Renal cortex interstitium (tissue), 11 donors: Measurements from ENCODE around the gene TRIM72. TPM values are rescaled to one million over a fixed set of nuclear protein-coding genes. Genes with fewer than 3 reads are reported as not detected.
"Not testable (repeated sequence)": the region's sequence is repeated elsewhere in the genome, so short reads cannot be mapped to it uniquely, and the experiment has no call there.

Experiments
- DNase-seq, 11 donors: peaks; one replicate each; pipeline ENCODE4 v3.0.0-alpha.2; 2013; ENCODE audit warnings: low read depth in 9 of 11, low spot score in 4 of 11; ENCODE audit errors: extremely low read depth in 1 of 11
- polyA plus RNA-seq, 3 donors: library from polyadenylated mRNA; unstranded; fragments of 120-200 nt; gene quantifications; one replicate each; pipeline ENCODE4 v1.2.1, GENCODE V29; 2013; ENCODE audit not compliant: insufficient read length in 3 of 3

TRIM72 gene
- polyA plus RNA-seq, 3 donors = 0.09 to 0.18 (median 0.09) TPM

- DNase-seq = no peak
Observed at GRCh38 chr16:31270795-31271194, 56.9 kb downstream of the TRIM72 start.

GRCh38 chr16:31271621-31272190 lies 57.8 kb downstream of the TRIM72 start:
- DNase-seq = no peak

- DNase-seq = no peak
Observed at GRCh38 chr16:31273187-31273586, 59.3 kb downstream of the TRIM72 start.

GRCh38 chr16:31273676-31274075 lies 59.8 kb downstream of the TRIM72 start:
- no peak for DNase-seq

- DNase-seq = no peak
Observed at GRCh38 chr16:31274831-31275816, 61.2 kb downstream of the TRIM72 start.

- no peak for DNase-seq
Observed at GRCh38 chr16:31276600-31276999, 62.7 kb downstream of the TRIM72 start.

GRCh38 chr16:31277659-31278260 lies 63.8 kb downstream of the TRIM72 start:
- DNase-seq = no peak

- not testable (repeated sequence) for DNase-seq
Observed at GRCh38 chr16:31278853-31279252, 64.9 kb downstream of the TRIM72 start.

Other genes starting within 250 kb of the TRIM72 start
- gene HSD3B7, start 228.9 kb upstream of the TRIM72 start, polyA plus RNA-seq = 10 to 100 TPM in 1 of 3 donors, 1 to 10 TPM in 2; 7.2 to 10.7 (median 7.7) TPM
- 1 to 10 TPM; 1.2 to 2.7 (median 1.6) TPM for gene STX1B, start 203.5 kb upstream of the TRIM72 start, polyA plus RNA-seq
- 10 to 100 TPM; 32.8 to 46.2 (median 39.5) TPM for gene STX4, start 180.6 kb upstream of the TRIM72 start, polyA plus RNA-seq
- gene ZNF668, start 139.9 kb upstream of the TRIM72 start, polyA plus RNA-seq = 1 to 10 TPM; 3.6 to 6.9 (median 5.4) TPM
- gene ZNF646, start 139.7 kb upstream of the TRIM72 start, polyA plus RNA-seq = 10 to 100 TPM; 10.5 to 14.7 (median 14.0) TPM
- 1 to 10 TPM in 2 of 3 donors, under 1 TPM in 1; 0.89 to 1.8 (median 1.2) TPM for gene PRSS53, start 125.2 kb upstream of the TRIM72 start, polyA plus RNA-seq
- 10 to 100 TPM; 63.3 to 80.3 (median 73.5) TPM for gene VKORC1, start 119.3 kb upstream of the TRIM72 start, polyA plus RNA-seq
- 10 to 100 TPM; 29.5 to 44.1 (median 42.6) TPM for gene BCKDK, start 105.7 kb upstream of the TRIM72 start, polyA plus RNA-seq
- gene KAT8, start 96.5 kb upstream of the TRIM72 start, polyA plus RNA-seq = 10 to 100 TPM; 65.5 to 82.0 (median 69.7) TPM
- gene PRSS8, start 78.4 kb upstream of the TRIM72 start, polyA plus RNA-seq = 10 to 100 TPM; 52.9 to 88.8 (median 62.3) TPM
- gene PRSS36, start 64.1 kb upstream of the TRIM72 start, polyA plus RNA-seq = 1 to 10 TPM in 2 of 3 donors, under 1 TPM in 1; 0.78 to 1.6 (median 1.6) TPM
- gene FUS, start 34.0 kb upstream of the TRIM72 start, polyA plus RNA-seq = 100 to 1,000 TPM; 736 to 808 (median 782) TPM
- gene PYCARD, start 11.4 kb upstream of the TRIM72 start, polyA plus RNA-seq = 10 to 100 TPM in 2 of 3 donors, 1 to 10 TPM in 1; 7.2 to 11.1 (median 10.9) TPM
- gene PYDC1, start 3.0 kb downstream of the TRIM72 start, polyA plus RNA-seq = not detected
- 1 to 10 TPM; 1.9 to 2.1 (median 1.9) TPM for gene ITGAM, start 45.9 kb downstream of the TRIM72 start, polyA plus RNA-seq
- 1 to 10 TPM in 1 of 3 donors, under 1 TPM in 2; 0.39 to 1.9 (median 0.65) TPM for gene ITGAX, start 141.1 kb downstream of the TRIM72 start, polyA plus RNA-seq
- gene ITGAD, start 179.2 kb downstream of the TRIM72 start, polyA plus RNA-seq = under 1 TPM; 0.08 to 0.22 (median 0.17) TPM
- gene COX6A2, start 214.2 kb downstream of the TRIM72 start, polyA plus RNA-seq = 1 to 10 TPM in 2 of 3 donors, under 1 TPM in 1; 0.51 to 1.6 (median 1.2) TPM
- gene ZNF843, start 228.7 kb downstream of the TRIM72 start, polyA plus RNA-seq = 1 to 10 TPM; 2.7 to 3.3 (median 2.8) TPM
- 10 to 100 TPM; 10.2 to 14.6 (median 14.3) TPM for gene ARMC5, start 245.4 kb downstream of the TRIM72 start, polyA plus RNA-seq